ENCODE results near the gene SLC2A13.
"Not testable (repeated sequence)": the region's sequence is repeated elsewhere in the genome, so short reads cannot be mapped to it uniquely, and the experiment has no call there.

SLC2A13 gene

DNA sequence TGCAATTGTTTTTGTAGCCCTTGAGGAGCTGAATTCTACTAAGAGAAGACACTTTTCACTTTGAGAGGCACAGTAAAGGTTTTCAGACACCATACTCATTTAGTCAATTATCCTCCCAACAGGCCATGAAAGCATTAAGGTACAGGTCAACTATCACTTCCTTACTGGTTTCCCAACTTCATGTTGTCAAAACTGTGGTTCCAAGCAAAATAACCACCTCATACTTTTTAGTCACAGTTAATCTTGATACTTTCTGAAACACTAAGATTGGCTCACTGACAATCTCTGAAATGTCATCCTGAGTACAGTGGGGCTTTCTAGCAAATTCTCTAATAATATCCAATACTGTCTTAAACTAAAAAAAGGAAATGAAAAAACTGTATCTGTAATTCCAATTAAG lies 71.7 kb downstream of the SLC2A13 start:
- no peaks in the 10 kb centered on the region for H3K27me3 Mint-ChIP-seq
- H3K27ac Mint-ChIP-seq = no peak overlapping the region
- H3K36me3 Mint-ChIP-seq = peaks cover 3% of the 10 kb centered on the region
- H3K9me3 Mint-ChIP-seq (ENCODE audit: low read depth) = no peaks in the 10 kb centered on the region
- H3K4me3 Mint-ChIP-seq = no peak overlapping the region
- H3K4me1 Mint-ChIP-seq (ENCODE audit: low read depth) = no peaks in the 10 kb centered on the region

DNA sequence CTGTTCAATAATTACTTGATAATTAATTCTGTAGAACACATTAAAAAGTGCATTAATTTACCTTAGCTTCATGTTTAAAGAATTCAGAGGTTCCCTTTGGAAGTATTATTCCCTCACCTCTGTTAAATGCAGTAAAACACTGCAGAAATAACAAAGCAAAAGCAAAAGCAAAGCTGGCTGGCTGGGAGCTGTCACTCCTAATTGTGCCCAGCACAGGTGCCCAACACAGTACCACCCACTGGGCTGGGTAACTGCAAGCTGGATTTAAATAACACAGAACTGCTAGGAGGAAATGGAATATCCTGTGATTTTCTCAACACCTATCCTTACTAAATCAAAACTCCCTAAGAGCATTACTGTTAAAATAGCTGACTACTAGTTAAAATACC lies 72.6 kb downstream of the SLC2A13 start:
- H3K9me3 Mint-ChIP-seq (ENCODE audit: low read depth) = no peaks in the 10 kb centered on the region
- H3K27ac Mint-ChIP-seq = no peak overlapping the region

DNA sequence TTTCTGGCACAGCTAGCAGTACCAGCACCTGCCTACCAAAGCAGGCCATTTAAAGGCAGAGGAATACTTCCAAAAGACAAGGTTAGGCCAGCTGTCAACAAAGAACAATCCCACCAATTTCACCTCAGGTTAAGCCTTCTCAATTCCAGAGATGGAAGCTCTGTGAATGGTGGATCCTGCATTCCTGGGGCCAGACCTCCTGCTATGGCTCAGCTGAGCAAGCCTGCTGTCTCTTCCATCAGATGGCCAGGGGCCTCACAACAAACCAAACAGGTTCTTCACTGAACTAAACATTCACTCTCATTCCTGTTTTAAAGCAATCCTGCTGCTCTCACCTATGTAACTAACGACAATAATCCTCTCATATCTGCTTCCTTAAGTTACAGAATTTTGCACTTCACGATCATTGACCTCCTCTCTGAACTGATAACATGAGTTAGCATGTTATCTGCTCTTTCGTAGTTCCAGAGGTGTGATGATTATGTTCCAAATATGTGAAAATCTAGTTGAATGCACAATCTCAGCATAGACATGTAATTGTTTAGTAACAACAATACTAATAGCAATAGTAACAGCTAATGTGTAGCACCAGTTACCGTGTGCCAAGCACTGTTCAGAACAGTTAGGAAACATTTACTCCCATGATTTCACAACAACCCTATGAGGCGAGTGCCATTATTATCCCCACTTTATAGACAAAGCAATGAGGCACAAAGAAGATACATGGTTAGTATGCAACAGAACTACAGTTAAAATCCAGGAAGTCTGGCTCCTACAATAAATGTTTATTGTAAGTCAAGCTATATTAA lies 73.2 kb downstream of the SLC2A13 start:
- H3K4me1 Mint-ChIP-seq (ENCODE audit: low read depth) = no peaks in the 10 kb centered on the region
- H3K36me3 Mint-ChIP-seq = peaks cover 3% of the 10 kb centered on the region
- H3K27ac Mint-ChIP-seq = no peak overlapping the region

More for the DNA sequence above, 72.6 kb downstream of the SLC2A13 start:
- Mint-ChIP-seq H3K4me3 (no peak overlapping the region), H3K4me1 (ENCODE audit: low read depth) (no peaks in the 10 kb centered on the region), H3K36me3 (peaks cover 3% of the 10 kb centered on the region), H3K27me3 (no peaks in the 10 kb centered on the region)

DNA sequence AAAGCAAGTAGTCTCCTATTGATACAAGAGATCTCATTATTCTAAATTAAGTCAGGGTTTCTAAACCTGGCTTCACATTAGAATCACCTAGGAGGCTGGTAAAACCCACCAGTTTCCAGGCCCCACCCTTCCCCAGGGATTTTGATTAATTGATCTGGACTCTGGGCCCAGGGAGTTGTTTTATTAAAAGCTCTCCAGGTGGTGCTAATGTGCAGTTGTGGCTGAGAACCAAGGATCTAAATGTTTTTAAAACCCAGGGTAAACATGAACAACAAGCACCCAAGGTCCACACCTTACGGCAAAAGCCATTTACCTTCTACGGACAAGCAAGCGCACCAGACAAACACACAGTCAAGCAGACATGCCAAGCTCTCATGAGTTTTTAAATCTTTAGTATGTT lies 73.9 kb downstream of the SLC2A13 start:
- no peaks in the 10 kb centered on the region for H3K9me3 Mint-ChIP-seq (ENCODE audit: low read depth)
- H3K4me1 Mint-ChIP-seq (ENCODE audit: low read depth) = no peaks in the 10 kb centered on the region
- no peak overlapping the region for H3K4me3 Mint-ChIP-seq
- H3K27ac Mint-ChIP-seq = no peak overlapping the region
- H3K36me3 Mint-ChIP-seq = peaks cover 9% of the 10 kb centered on the region
- no peaks in the 10 kb centered on the region for H3K27me3 Mint-ChIP-seq

More for the DNA sequence above, 73.2 kb downstream of the SLC2A13 start:
- H3K27me3 Mint-ChIP-seq = no peaks in the 10 kb centered on the region
- no peaks in the 10 kb centered on the region for H3K9me3 Mint-ChIP-seq (ENCODE audit: low read depth)
- H3K4me3 Mint-ChIP-seq = no peak overlapping the region

DNA sequence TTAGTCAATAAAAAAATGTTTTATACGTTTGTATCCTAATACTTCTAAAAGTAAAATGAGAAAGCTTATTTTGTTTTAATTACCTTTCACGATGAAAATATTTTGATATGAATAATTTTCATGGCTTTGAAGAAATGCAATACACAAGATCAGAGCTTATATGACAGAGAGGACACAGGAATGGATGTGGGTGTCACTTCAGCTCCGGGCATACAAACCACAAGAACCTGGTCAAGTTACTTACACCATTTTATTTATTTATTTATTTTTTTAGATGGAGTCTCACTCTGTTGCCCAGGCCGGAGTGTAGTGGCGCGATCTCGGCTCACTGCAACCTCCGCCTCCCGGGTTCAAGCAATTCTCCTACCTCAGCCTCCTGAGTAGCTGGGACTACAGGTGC lies 74.9 kb downstream of the SLC2A13 start:
- H3K36me3 Mint-ChIP-seq; H3K9me3 Mint-ChIP-seq (ENCODE audit: low read depth); H3K4me3 Mint-ChIP-seq; H3K27me3 Mint-ChIP-seq; H3K27ac Mint-ChIP-seq; H3K4me1 Mint-ChIP-seq (ENCODE audit: low read depth): not testable (repeated sequence)

DNA sequence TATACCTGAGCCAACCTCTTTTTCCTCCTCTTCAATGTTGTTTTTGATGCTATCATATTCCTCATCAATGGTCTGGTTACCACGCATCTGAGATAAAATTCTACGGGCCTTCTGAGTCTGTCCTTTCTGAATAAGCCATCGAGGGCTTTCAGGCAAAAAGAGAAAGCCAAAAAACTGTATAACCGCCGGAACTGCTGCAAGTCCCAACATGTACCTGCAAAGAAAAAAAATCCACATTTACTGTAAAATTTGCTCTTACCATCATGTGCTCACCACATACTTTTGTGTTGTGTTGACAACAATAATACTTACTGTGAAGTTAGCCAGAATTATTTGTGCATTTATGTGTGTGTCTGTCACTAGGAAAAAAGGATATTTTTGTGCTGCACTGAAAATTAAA lies 77.6 kb downstream of the SLC2A13 start:
- H3K4me3 Mint-ChIP-seq = no peak overlapping the region
- no peaks in the 10 kb centered on the region for H3K27me3 Mint-ChIP-seq
- H3K9me3 Mint-ChIP-seq (ENCODE audit: low read depth) = no peaks in the 10 kb centered on the region
- peaks cover 6% of the 10 kb centered on the region for H3K4me1 Mint-ChIP-seq (ENCODE audit: low read depth)
- no peak overlapping the region for H3K27ac Mint-ChIP-seq
- peaks cover 9% of the 10 kb centered on the region for H3K36me3 Mint-ChIP-seq

DNA sequence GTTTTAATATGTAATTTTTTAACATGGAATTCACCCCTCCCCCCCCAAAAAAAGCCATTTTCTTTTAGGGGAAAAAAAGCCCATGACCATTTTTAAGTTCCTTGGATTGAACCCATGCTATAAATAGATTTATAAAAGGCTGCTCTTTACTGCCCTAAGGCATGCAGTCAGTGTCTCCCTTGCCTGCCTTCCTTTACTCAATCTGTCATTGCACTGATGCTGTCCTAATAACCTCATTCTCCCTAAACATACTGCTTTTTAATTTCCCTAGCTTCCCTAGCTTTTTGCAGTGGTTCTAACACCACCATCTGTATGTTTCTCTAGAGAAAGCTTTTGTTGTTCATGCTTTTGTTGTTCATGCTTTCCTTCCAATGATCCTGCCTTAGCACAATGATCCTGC lies 83.0 kb downstream of the SLC2A13 start:
- Mint-ChIP-seq H3K27me3 (no peaks in the 10 kb centered on the region), H3K4me1 (ENCODE audit: low read depth) (peaks cover 6% of the 10 kb centered on the region), H3K4me3 (no peak overlapping the region), H3K9me3 (ENCODE audit: low read depth) (no peaks in the 10 kb centered on the region), H3K36me3 (peaks cover 6% of the 10 kb centered on the region), H3K27ac (no peak overlapping the region)

DNA sequence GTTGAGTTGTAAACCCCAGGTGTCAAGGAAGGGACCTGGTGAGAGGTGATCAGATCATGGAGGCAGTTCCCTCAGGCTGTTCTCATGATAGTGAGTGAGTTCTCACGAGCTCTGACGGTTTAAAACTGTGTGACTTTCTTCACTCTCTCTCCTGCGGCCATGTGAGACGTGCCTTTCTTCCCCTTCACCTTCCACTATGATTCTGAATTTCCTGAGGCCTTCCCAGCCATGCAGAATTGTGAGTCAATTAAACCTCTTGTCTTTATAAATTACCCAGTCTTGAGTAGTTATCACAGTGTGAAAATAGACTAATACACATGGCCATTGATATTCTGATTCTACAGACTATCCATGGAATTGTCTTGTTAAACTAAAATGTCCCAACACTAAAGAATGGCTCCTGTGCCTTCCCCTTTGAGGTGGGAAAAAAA lies 85.6 kb downstream of the SLC2A13 start:
- no peaks in the 10 kb centered on the region for H3K9me3 Mint-ChIP-seq (ENCODE audit: low read depth)
- H3K27ac Mint-ChIP-seq = no peak overlapping the region
- no peak overlapping the region for H3K4me3 Mint-ChIP-seq
- H3K4me1 Mint-ChIP-seq (ENCODE audit: low read depth) = peaks cover 10% of the 10 kb centered on the region
- no peaks in the 10 kb centered on the region for H3K27me3 Mint-ChIP-seq
- no peaks in the 10 kb centered on the region for H3K36me3 Mint-ChIP-seq

DNA sequence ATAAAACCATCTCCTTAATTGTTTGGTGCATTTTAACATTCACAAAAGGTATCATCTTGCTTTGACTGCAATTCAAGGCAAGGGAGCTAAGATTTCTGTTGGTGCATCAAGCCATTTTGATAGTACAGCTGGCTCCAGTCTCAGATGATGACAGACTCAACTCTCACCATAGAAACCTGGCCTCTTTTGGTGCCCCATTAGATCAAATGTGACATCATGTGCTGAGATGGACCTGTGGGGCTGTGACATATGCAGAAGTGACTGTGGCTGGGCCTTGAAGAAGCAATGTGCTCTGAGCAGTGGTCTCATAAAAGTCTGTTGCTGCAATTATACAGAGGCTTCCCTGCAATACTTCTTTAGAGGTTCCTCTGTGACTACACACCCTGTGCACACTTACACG lies 88.4 kb downstream of the SLC2A13 start:
- H3K9me3 Mint-ChIP-seq (ENCODE audit: low read depth) = no peaks in the 10 kb centered on the region
- H3K27ac Mint-ChIP-seq = no peak overlapping the region
- H3K27me3 Mint-ChIP-seq = no peaks in the 10 kb centered on the region
- peaks cover 7% of the 10 kb centered on the region for H3K4me1 Mint-ChIP-seq (ENCODE audit: low read depth)
- H3K36me3 Mint-ChIP-seq = no peaks in the 10 kb centered on the region
- no peak overlapping the region for H3K4me3 Mint-ChIP-seq

DNA sequence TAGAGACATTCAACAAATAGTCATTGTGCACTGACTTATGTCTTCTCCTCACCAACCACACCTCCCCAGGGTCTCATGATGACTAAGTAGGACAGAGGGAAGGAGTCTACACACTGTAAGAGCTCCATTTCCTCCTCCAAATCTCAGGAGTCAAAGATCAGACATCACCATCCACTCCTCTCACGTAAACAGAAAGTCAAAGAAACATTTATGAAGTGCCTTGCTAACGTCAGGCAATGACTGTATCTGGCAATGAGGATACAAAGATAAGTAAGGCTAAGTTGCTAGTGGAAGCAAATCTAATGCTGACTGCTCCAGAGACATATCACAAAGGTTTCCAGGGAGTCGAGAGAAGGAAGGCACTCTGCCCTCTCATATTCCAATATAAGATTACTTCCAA lies 88.9 kb downstream of the SLC2A13 start:
- no peaks in the 10 kb centered on the region for H3K27me3 Mint-ChIP-seq
- no peaks in the 10 kb centered on the region for H3K9me3 Mint-ChIP-seq (ENCODE audit: low read depth)
- no peaks in the 10 kb centered on the region for H3K36me3 Mint-ChIP-seq
- H3K27ac Mint-ChIP-seq = no peak overlapping the region
- no peak overlapping the region for H3K4me3 Mint-ChIP-seq
- peaks cover 7% of the 10 kb centered on the region for H3K4me1 Mint-ChIP-seq (ENCODE audit: low read depth)

DNA sequence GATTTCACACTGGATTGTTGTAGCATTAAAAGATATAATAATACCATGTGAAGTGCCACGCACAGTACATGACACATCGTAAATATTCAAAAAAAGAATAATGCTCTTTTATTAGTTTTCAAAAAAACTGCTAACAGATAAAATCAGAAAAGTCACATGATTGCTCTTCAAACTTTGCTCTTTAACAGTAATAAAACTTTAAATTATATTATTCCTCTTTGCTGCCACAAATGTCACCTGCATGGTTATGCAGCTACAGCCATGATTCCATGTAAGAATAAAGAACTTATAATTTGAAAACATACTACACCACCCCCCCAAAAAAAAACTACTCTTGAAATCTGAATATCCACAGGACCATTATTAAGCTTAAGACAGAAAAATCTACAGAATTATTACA lies 90.0 kb downstream of the SLC2A13 start:
- Mint-ChIP-seq H3K27ac (no peak overlapping the region), H3K4me1 (ENCODE audit: low read depth) (peaks cover 17% of the 10 kb centered on the region), H3K9me3 (ENCODE audit: low read depth) (no peaks in the 10 kb centered on the region), H3K36me3 (no peaks in the 10 kb centered on the region), H3K4me3 (no peak overlapping the region), H3K27me3 (no peaks in the 10 kb centered on the region)

DNA sequence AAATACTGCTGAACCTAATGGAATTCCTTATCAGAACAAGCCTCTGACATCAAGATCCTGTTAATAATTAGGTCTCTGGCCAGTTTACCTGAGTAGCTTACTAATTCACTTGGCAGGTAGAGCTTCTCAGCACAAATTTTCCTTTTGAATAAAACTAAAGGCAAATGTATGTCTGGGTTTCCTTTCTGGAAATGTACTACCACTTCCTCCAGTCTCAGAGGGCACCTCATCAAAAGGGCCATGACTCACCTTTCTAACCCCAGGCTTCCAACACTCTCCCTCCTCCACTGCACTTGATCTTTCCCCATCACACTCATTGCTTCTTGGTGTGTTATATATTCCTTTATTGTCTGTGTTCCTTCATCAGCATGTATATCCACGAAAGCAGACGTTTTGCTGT lies 90.5 kb downstream of the SLC2A13 start:
- no peak overlapping the region for H3K4me3 Mint-ChIP-seq

DNA sequence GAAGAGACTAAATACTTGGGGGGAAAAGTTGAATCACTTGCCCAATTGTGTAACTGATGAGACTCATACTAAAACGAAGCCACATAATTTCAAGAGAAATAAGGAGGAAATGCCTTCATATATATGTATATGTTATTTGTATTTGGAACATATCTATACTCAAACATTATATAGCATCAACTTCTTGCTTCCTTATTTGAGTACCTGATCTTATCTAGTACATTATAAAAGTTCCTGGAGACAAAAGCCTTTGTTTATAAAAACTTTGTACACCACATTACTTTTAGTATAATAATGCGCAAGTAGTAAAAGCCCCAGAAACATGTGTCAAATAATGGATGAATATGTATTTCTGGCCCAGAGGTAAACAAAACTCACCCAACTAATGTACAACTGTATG lies 92.0 kb downstream of the SLC2A13 start:
- no peak overlapping the region for H3K4me3 Mint-ChIP-seq
- no peaks in the 10 kb centered on the region for H3K9me3 Mint-ChIP-seq (ENCODE audit: low read depth)
- no peak overlapping the region for H3K27ac Mint-ChIP-seq
- H3K27me3 Mint-ChIP-seq = no peaks in the 10 kb centered on the region
- H3K36me3 Mint-ChIP-seq = no peaks in the 10 kb centered on the region
- H3K4me1 Mint-ChIP-seq (ENCODE audit: low read depth) = peaks cover 17% of the 10 kb centered on the region

More for the DNA sequence above, 90.5 kb downstream of the SLC2A13 start:
- no peak overlapping the region for H3K27ac Mint-ChIP-seq
- H3K4me1 Mint-ChIP-seq (ENCODE audit: low read depth) = peaks cover 17% of the 10 kb centered on the region
- no peaks in the 10 kb centered on the region for H3K27me3 Mint-ChIP-seq
- H3K36me3 Mint-ChIP-seq = no peaks in the 10 kb centered on the region
- no peaks in the 10 kb centered on the region for H3K9me3 Mint-ChIP-seq (ENCODE audit: low read depth)

DNA sequence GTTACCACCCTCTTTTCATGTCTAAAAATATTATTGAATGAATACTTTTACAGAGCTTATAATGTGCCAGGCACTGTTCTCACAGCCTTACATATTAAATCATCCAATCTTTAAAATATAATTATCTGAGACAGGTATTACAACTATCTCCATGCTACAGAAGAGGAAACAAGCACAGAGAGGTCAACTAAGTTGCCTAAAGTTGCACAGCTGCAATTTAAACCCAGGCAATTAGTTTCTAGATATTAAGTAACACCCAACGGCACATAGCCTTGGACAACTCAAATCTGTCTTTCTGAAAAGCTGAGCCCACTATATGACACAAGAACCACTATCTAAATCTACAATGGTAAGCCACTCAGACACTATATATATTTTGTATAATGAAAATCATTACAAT lies 92.6 kb downstream of the SLC2A13 start:
- H3K36me3 Mint-ChIP-seq = no peaks in the 10 kb centered on the region
- H3K4me3 Mint-ChIP-seq = no peak overlapping the region
- no peaks in the 10 kb centered on the region for H3K9me3 Mint-ChIP-seq (ENCODE audit: low read depth)
- H3K27me3 Mint-ChIP-seq = no peaks in the 10 kb centered on the region
- H3K27ac Mint-ChIP-seq = no peak overlapping the region
- peaks cover 17% of the 10 kb centered on the region for H3K4me1 Mint-ChIP-seq (ENCODE audit: low read depth)

DNA sequence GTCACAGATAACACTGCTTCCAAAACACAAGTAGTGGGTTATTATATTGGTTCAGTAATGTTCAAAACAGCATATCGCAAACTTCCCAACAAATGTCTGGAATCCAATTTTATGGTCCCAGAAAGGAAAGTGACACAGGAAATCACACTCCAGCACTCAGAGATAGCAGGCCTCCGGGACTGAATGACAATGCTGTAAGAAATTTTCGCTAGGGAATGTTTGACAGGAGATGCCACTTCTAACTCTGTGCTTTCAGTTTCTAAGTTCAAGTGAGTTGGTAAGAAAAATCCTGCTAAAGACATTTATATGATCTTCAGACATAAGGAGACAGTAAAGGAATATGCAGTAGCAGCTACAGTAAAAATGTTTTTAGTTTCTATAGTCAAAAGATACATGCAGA lies 93.2 kb downstream of the SLC2A13 start:
- H3K27me3 Mint-ChIP-seq = no peaks in the 10 kb centered on the region
- peaks cover 17% of the 10 kb centered on the region for H3K4me1 Mint-ChIP-seq (ENCODE audit: low read depth)
- H3K36me3 Mint-ChIP-seq = no peaks in the 10 kb centered on the region
- no peak overlapping the region for H3K27ac Mint-ChIP-seq
- H3K9me3 Mint-ChIP-seq (ENCODE audit: low read depth) = no peaks in the 10 kb centered on the region
- no peak overlapping the region for H3K4me3 Mint-ChIP-seq

DNA sequence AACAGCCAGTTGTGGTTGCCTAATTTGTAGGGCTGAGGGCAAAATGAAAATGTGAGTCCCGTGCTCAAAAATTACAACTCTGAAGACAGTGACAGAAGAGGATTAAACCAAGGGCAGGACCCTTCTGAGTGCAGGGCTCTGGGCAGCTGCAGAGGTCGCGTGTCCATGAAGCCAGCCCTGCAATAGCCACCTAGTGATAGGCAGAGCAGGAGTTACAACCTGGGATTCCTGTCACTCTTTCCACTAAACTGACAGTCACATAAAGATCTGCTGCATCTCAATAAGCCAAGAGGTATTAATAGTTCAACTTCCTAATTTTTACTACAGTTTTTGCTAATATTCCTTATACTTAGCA lies 94.1 kb downstream of the SLC2A13 start:
- Mint-ChIP-seq H3K27ac (no peak overlapping the region), H3K4me1 (ENCODE audit: low read depth) (peaks cover 17% of the 10 kb centered on the region), H3K36me3 (no peaks in the 10 kb centered on the region), H3K4me3 (peak overlapping the region; percentile 58), H3K9me3 (ENCODE audit: low read depth) (no peaks in the 10 kb centered on the region), H3K27me3 (no peaks in the 10 kb centered on the region)
